GM18505 (cell line): ENCODE results near the gene KATNB1.
"Not testable (repeated sequence)": the region's sequence is repeated elsewhere in the genome, so short reads cannot be mapped to it uniquely, and the experiment has no call there.

Experiments used
- ATAC-seq: cut with Tn5 transposase; IDR thresholded peaks from one replicate; pipeline ENCODE4 v1.9.1; 2021; ENCODE audit not compliant: unreplicated experiment
- POLR2A ChIP-seq: IDR thresholded peaks from 4 replicates; pipeline ENCODE4 v1.6.1; 2011; ENCODE audit warnings: borderline replicate concordance; ENCODE audit not compliant: insufficient read depth, insufficient read length; ENCODE audit errors: extremely low read depth

The KATNB1 gene

DNA sequence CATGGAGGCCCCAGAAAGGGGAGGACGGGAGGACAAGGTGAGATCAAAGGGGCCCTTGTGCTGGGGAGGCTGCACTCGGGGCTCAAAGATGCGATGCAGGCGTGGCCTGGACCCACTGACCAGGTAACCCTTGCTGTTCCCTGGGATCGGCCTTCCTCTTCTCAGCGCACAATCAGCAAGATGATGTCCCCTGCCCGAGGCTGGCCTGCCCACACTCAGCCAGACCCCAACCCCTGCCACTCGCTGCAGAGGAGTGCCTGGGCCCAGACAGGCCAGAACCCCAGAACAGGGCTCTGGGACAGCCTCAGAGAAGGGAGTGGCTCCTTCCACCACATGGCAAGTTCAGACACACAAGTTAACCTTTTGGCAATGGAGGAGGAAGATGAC, 51.9 kb downstream of the KATNB1 start:
- ATAC-seq: no peak
- TF ChIP-seq POLR2A: no peak

GRCh38 chr16:57788252-57788841, 52.8 kb downstream of the KATNB1 start:
- ATAC-seq: no peak
- TF ChIP-seq POLR2A: no peak

GRCh38 chr16:57788951-57789350, 53.4 kb downstream of the KATNB1 start:
- TF ChIP-seq POLR2A: no peak

GRCh38 chr16:57791195-57791892, 55.8 kb downstream of the KATNB1 start:
- ATAC-seq: no peak
- no peak for TF ChIP-seq POLR2A

More at GRCh38 chr16:57788951-57789350, 53.4 kb downstream of the KATNB1 start:
- no peak for ATAC-seq

- ATAC-seq: no peak
- TF ChIP-seq POLR2A: no peak
Measured at GRCh38 chr16:57791893-57792461, 56.4 kb downstream of the KATNB1 start.

DNA sequence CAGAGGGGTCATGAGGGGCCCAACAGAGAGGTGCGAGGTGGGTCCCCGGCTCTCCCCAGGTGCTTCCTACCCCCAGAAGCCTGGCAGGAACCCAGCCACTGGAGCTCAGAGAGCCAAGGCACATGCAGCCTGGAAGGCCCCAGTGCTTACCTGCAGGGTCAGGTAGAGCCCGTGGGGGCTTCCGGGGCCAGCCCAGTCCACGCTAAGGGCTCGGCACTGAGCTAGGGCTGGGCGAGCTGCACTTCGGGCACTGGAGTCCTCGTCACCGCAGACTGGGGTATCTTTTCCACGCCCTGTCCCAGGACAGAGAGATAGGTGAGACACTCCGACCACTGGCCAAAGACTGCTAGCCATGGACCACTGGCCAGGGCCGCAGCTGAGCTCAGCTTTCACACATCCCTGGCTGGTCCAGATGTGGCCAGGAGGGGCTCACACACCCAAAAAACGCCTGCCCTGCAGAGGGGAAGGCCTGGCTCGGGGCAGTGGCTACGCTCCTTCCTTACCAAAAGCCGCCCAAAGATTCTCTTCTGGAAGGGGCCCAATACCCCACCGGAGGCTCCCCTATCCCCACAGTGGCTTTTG, 59.4 kb downstream of the KATNB1 start:
- ATAC-seq: no peak
- no peak for TF ChIP-seq POLR2A

- no peak for ATAC-seq
- no peak for TF ChIP-seq POLR2A
Measured at GRCh38 chr16:57795431-57795878, 59.9 kb downstream of the KATNB1 start.

GRCh38 chr16:57796014-57796413, 60.4 kb downstream of the KATNB1 start:
- not testable (repeated sequence) for ATAC-seq

DNA sequence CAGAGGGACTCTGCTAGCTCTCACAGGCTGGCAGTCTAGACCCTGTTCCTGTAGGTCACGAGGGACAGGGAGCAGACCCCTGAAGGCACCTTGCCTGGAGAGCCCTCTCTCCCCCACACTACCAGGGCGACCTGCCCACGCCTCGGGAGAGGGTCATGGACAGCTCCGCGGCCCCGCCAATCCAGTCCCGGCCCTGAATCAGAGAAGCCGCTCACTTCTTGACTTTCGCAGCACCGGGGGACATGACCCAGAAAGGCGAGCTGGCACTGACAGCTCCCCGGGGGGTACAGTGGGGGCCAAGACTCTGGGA, 61.6 kb downstream of the KATNB1 start:
- no peak for ATAC-seq
- TF ChIP-seq POLR2A: no peak

- TF ChIP-seq POLR2A: no peak
Measured at GRCh38 chr16:57797526-57798266, 62.1 kb downstream of the KATNB1 start.

GRCh38 chr16:57798267-57798810, 62.8 kb downstream of the KATNB1 start:
- ATAC-seq: no peak
- no peak for TF ChIP-seq POLR2A

More at GRCh38 chr16:57797526-57798266, 62.1 kb downstream of the KATNB1 start:
- ATAC-seq: no peak

GRCh38 chr16:57798953-57799599, 63.5 kb downstream of the KATNB1 start:
- TF ChIP-seq POLR2A: no peak
- no peak for ATAC-seq
